NCI-H1048 (cell line): Measurements from ENCODE around the gene BOC.

ENCODE experiments used
- DNase-seq: peaks from one replicate; lab custom pipeline; 2025; lab: John Stamatoyannopoulos, UW

Gene BOC

GRCh38 chr3:113225286-113225685, 13.9 kb downstream of the BOC start:
- no peak for DNase-seq

- no peak for DNase-seq
These were observed 15.1 kb downstream of the BOC start for GRCh38 chr3:113226491-113226890.

- no peak for DNase-seq
These were observed 15.8 kb downstream of the BOC start for GRCh38 chr3:113227146-113227545.

GRCh38 chr3:113228498-113229286, 17.3 kb downstream of the BOC start:
- no peak for DNase-seq

- DNase-seq: no peak
These were observed 20.0 kb downstream of the BOC start for GRCh38 chr3:113231391-113231790.

GRCh38 chr3:113231827-113232253, 20.5 kb downstream of the BOC start:
- DNase-seq: no peak

- no peak for DNase-seq
These were observed 21.0 kb downstream of the BOC start for GRCh38 chr3:113232342-113232741.

- no peak for DNase-seq
These were observed 22.1 kb downstream of the BOC start for GRCh38 chr3:113233497-113233896.

GRCh38 chr3:113234028-113234427, 22.7 kb downstream of the BOC start:
- no peak for DNase-seq

- DNase-seq: no peak
These were observed 23.4 kb downstream of the BOC start for GRCh38 chr3:113234688-113235260.

GRCh38 chr3:113238503-113238902, 27.1 kb downstream of the BOC start:
- no peak for DNase-seq

GRCh38 chr3:113240841-113241240, 29.5 kb downstream of the BOC start:
- no peak for DNase-seq

- no peak for DNase-seq
These were observed 30.1 kb downstream of the BOC start for GRCh38 chr3:113241292-113242095.

GRCh38 chr3:113242096-113242581, 30.8 kb downstream of the BOC start:
- DNase-seq: no peak

- DNase-seq: no peak
These were observed 31.7 kb downstream of the BOC start for GRCh38 chr3:113243071-113243470.

GRCh38 chr3:113243846-113244245, 32.5 kb downstream of the BOC start:
- DNase-seq: no peak

GRCh38 chr3:113245761-113246161, 34.4 kb downstream of the BOC start:
- DNase-seq: no peak

- no peak for DNase-seq
These were observed 35.7 kb downstream of the BOC start for GRCh38 chr3:113247068-113247467.

- DNase-seq: no peak
These were observed 36.5 kb downstream of the BOC start for GRCh38 chr3:113247675-113248458.

GRCh38 chr3:113249111-113249510, 37.8 kb downstream of the BOC start:
- DNase-seq: no peak

GRCh38 chr3:113249601-113250000, 38.2 kb downstream of the BOC start:
- no peak for DNase-seq

GRCh38 chr3:113250566-113250965, 39.2 kb downstream of the BOC start:
- DNase-seq: no peak
